Spleen (tissue), 11 donors: Measurements from ENCODE around the gene HSPA1B. TPM values are rescaled to one million over a fixed set of nuclear protein-coding genes. Genes with fewer than 3 reads are reported as not detected.

ENCODE experiments used
- DNase-seq: peaks from one replicate; pipeline ENCODE4 v3.0.0-alpha.2; 2020
- H3K27ac ChIP-seq, 8 donors: fragments of 200-600 bp; sonication (generic) in 7 of 8; 1 replicate in 4 of 8; 2 replicates in 4 of 8; pipeline versions ENCODE4 v1.5.0 to v1.8.0; 2016 to 2021; ENCODE audit warnings: inconsistent platforms in 4 of 8, mild to moderate bottlenecking in 4 of 8, moderate library complexity in 1 of 8
- H3K27me3 ChIP-seq, 7 donors: fragments of 200-600 bp; sonication (generic) in 6 of 7; replicated peaks in 1 of 7; 1 replicate in 4 of 7; 2 replicates in 3 of 7; pipeline versions ENCODE4 v1.5.0 to v1.8.0; 2016 to 2021; ENCODE audit warnings: inconsistent platforms in 3 of 7, mild to moderate bottlenecking in 1 of 7
- H3K36me3 ChIP-seq, 6 donors: fragments of 200-600 bp; sonication (generic) in 5 of 6; 1 replicate in 4 of 6; 2 replicates in 2 of 6; pipeline versions ENCODE4 v1.5.0 to v1.8.0; 2016 to 2021; ENCODE audit warnings: inconsistent platforms in 2 of 6
- H3K4me1 ChIP-seq, 6 donors: fragments of 200-600 bp; sonication (generic) in 5 of 6; 1 replicate in 3 of 6; 2 replicates in 3 of 6; pipeline versions ENCODE4 v1.5.0 to v1.8.0; 2016 to 2021; ENCODE audit warnings: inconsistent platforms in 3 of 6
- H3K4me3 ChIP-seq, 8 donors: fragments of 200-600 bp; sonication (generic) in 7 of 8; 1 replicate in 4 of 8; 2 replicates in 4 of 8; pipeline versions ENCODE4 v1.5.0 to v1.8.0; 2016 to 2021; ENCODE audit warnings: inconsistent platforms in 4 of 8, mild to moderate bottlenecking in 4 of 8, moderate library complexity in 2 of 8
- H3K9me3 ChIP-seq, 8 donors: fragments of 200-600 bp; sonication (generic) in 7 of 8; 1 replicate in 4 of 8; 2 replicates in 4 of 8; pipeline versions ENCODE4 v1.5.0 to v1.8.0; 2016 to 2021; ENCODE audit warnings: inconsistent platforms in 4 of 8
- POLR2A ChIP-seq, 3 donors: fragments of 450-650 bp; IDR thresholded peaks; one replicate each; pipeline ENCODE4 v1.5.1; 2017; ENCODE audit warnings: antibody characterized with exemption in 3 of 3, mild to moderate bottlenecking in 1 of 3
- POLR2AphosphoS5 ChIP-seq, 3 donors: sonication (generic); formaldehyde crosslinking; IDR thresholded peaks; one replicate each; pipeline ENCODE4 v1.5.1; 2017; ENCODE audit warnings: antibody characterized with exemption in 3 of 3
- WGBS, 5 donors: extraction: QIAGEN DNeasy Blood & Tissue Kit in 3 of 5; methylation state at CpG; one replicate each; pipeline versions ENCODE4 v1.1.5 to v1.1.7; 2013 to 2018; 5-methylcytosine and 5-hydroxymethylcytosine counted together
- intact Hi-C: fragments of 100-400 bp; cut with DNase I; formaldehyde crosslinking; loops from one replicate; pipeline ENCODE4 v1.15.0; 2023; ENCODE audit warnings: low total_unique reads
- polyA plus RNA-seq, 3 donors: library from polyadenylated mRNA; stranded (reverse); fragments of 200-250 nt; gene quantifications; one replicate each; pipeline ENCODE4 v1.2.1, GENCODE V29; 2013
- total RNA-seq, 7 donors: library from RNA; depleted of rRNA in 3 of 7; stranded (reverse); fragments of >200 nt in 3 of 7; fragmentation: NEBNext Ultra II Directional in 4 of 7; extraction: Animal tissue kit (Norgen Biotek cat#: 25700) in 4 of 7; gene quantifications; one replicate each; pipeline versions ENCODE4 v1.1.0 to v1.2.1, GENCODE V29; 2016 to 2021
- TF ChIP-seq, protein P1 (sequence below), 11 experiments: fragments of 200-600 bp in 7 of 11; fragments of 450-650 bp in 4 of 11; sonication (generic) in 4 of 11; IDR thresholded peaks in 8 of 11; conservative IDR thresholded peaks in 3 of 11; 1 replicate in 7 of 11; 2 replicates in 4 of 11; pipeline versions ENCODE4 v1.4.0 to v1.8.0; 2016 to 2021; ENCODE audit warnings: antibody characterized with exemption in 11 of 11, inconsistent platforms in 4 of 11, mild to moderate bottlenecking in 1 of 11
- donor health status: healthy with polysubstance abuse.
- donor health status: DM: no; HTN: no; CAD: no; lungs with moderate emphysema.
- donor health status: DM: no; HTN: no; CAD: no.
- donor health status: Bipolar disorder and iron deficiency.
- donor health status: healthy.
- donor health status: DM: no; HTN: no; CAD: no.
- donor health status: DM: yes; HTN: yes; CAD: no.

Gene HSPA1B
- total and polyA plus RNA-seq, 10 donors: 7.4 to 372 (median 43.9) TPM

DNA sequence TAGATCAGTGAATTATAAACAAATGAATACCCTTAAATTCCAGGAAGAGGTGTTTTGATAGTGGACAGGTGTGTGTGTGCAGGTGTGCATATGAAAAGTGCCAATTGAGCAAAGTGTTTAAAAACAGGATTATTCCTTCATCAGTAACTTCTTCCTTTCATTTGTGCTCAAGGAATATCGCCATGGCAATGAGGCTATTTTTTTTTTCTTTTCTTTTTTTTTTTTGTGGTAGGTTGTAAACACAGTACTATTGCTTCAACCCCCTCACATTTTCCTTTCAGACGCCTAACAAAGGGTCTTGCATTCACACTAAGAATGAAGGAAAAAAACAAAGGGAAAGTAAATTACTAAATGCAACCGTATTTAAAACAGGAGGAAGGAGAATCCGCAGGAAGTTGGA lies 2.0 kb upstream of the HSPA1B start:
- Histone ChIP-seq H3K4me1 (peaks cover 27 to 69% (median 46%) of the 10 kb centered on the region in 6 donors), H3K27ac (peak overlapping the region in 7 of 8 donors; percentile 92 to 98 (median 95)), H3K9me3 (no peaks in the 10 kb centered on the region), H3K27me3 (no peaks in the 10 kb centered on the region), H3K4me3 (no peak overlapping the region), H3K36me3 (no peaks in the 10 kb centered on the region)
- no peak for DNase-seq
- TF ChIP-seq, protein P1, sequence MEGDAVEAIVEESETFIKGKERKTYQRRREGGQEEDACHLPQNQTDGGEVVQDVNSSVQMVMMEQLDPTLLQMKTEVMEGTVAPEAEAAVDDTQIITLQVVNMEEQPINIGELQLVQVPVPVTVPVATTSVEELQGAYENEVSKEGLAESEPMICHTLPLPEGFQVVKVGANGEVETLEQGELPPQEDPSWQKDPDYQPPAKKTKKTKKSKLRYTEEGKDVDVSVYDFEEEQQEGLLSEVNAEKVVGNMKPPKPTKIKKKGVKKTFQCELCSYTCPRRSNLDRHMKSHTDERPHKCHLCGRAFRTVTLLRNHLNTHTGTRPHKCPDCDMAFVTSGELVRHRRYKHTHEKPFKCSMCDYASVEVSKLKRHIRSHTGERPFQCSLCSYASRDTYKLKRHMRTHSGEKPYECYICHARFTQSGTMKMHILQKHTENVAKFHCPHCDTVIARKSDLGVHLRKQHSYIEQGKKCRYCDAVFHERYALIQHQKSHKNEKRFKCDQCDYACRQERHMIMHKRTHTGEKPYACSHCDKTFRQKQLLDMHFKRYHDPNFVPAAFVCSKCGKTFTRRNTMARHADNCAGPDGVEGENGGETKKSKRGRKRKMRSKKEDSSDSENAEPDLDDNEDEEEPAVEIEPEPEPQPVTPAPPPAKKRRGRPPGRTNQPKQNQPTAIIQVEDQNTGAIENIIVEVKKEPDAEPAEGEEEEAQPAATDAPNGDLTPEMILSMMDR (IDR thresholded peaks at IDR 0.05 in 8 of 11, conservative IDR thresholded peaks at IDR 0.05 in 3 of 11): no peak
- TF ChIP-seq POLR2A (IDR thresholded peaks at IDR 0.05) (no peak), POLR2AphosphoS5 (IDR thresholded peaks at IDR 0.05) (no peak)
- intact Hi-C loops: loop anchor here (10.0 kb wide), 1 partner anchor 91 kb away; the partner anchor contains the start of gene CLIC1
- WGBS, 5 donors: 72 to 88% (median 73%) methylated on average over 4 of the region's 4 CpGs

DNA sequence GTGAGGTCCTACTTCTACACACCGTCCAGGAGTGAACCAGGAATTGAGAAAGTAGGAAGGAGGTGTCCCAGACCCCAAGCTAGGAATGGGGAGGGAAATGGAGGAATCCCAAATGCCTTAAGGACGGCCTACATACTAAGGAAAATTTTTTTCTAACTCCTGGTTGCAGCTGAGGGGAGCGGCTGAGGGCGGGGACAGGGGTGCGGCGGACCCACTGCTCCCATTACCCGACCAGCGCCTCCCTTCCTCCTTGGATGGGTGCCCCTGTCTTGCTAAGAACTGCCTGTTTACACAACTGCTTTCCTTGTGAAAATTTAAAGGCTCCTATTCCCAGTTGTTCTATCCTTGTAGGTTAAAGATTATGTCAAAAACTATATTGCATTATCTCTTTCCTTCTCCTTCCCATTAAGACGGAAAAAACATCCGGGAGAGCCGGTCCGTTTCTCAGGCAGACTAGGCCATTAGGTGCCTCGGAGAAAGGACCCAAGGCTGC lies 699 bp upstream of the HSPA1B start:
- peak overlapping the region; percentile 92 to 98 (median 95) for H3K27ac ChIP-seq
- H3K36me3 ChIP-seq: no peaks in the 10 kb centered on the region
- H3K27me3 ChIP-seq: no peaks in the 10 kb centered on the region
- no peak for TF ChIP-seq POLR2AphosphoS5 (IDR thresholded peaks at IDR 0.05)
- TF ChIP-seq POLR2A (IDR thresholded peaks at IDR 0.05): peak in 1 of 3 donors; percentile 61
- TF ChIP-seq, protein P1 (IDR thresholded peaks at IDR 0.05 in 8 of 11, conservative IDR thresholded peaks at IDR 0.05 in 3 of 11): no peak
- peaks cover 31 to 71% (median 49%) of the 10 kb centered on the region in 6 donors for H3K4me1 ChIP-seq
- H3K9me3 ChIP-seq: no peaks in the 10 kb centered on the region
- H3K4me3 ChIP-seq: peak overlapping the region; percentile 36 to 71 (median 61)
- intact Hi-C loops: loop anchor here (10.0 kb wide), 1 partner anchor 92 kb away; the partner anchor contains the start of gene CLIC1
- WGBS, 5 donors: 0 to 1% (median 0%) methylated on average over 13 of the region's 13 CpGs
- peak; percentile 90 for DNase-seq

DNA sequence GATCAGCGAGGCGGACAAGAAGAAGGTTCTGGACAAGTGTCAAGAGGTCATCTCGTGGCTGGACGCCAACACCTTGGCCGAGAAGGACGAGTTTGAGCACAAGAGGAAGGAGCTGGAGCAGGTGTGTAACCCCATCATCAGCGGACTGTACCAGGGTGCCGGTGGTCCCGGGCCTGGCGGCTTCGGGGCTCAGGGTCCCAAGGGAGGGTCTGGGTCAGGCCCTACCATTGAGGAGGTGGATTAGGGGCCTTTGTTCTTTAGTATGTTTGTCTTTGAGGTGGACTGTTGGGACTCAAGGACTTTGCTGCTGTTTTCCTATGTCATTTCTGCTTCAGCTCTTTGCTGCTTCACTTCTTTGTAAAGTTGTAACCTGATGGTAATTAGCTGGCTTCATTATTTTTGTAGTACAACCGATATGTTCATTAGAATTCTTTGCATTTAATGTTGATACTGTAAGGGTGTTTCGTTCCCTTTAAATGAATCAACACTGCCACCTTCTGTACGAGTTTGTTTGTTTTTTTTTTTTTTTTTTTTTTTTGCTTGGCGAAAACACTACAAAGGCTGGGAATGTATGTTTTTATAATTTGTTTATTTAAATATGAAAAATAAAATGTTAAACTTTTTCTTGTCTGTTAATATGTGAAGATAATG lies 2.2 kb downstream of the HSPA1B start:
- intact Hi-C loops: loop anchor here (10.0 kb wide), 1 partner anchor 95 kb away; the partner anchor contains the start of gene CLIC1
- WGBS, 5 donors: 0 to 3% (median 2%) methylated on average over 11 to 15 of the region's 15 CpGs
- peak; percentile 78 for DNase-seq

More for the DNA sequence above, 2.2 kb downstream of the HSPA1B start:
- Histone ChIP-seq H3K4me3 (peak overlapping the region; percentile 47 to 82 (median 54)), H3K36me3 (no peaks in the 10 kb centered on the region), H3K27me3 (no peaks in the 10 kb centered on the region), H3K27ac (peak overlapping the region; percentile 46 to 98 (median 94)), H3K9me3 (no peaks in the 10 kb centered on the region), H3K4me1 (peaks cover 30 to 68% (median 54%) of the 10 kb centered on the region in 6 donors)
- TF ChIP-seq, protein P1 (IDR thresholded peaks at IDR 0.05 in 8 of 11, conservative IDR thresholded peaks at IDR 0.05 in 3 of 11): peak in 9 of 11 experiments; percentile 8 to 83 (median 43)
- TF ChIP-seq POLR2AphosphoS5 (IDR thresholded peaks at IDR 0.05) (peak in 1 of 3 donors; percentile 19), POLR2A (IDR thresholded peaks at IDR 0.05) (no peak)
